B cell (primary cell): ENCODE results near the gene ZBBX. TPM values are rescaled to one million over a fixed set of nuclear protein-coding genes. Genes with fewer than 3 reads are reported as not detected.

Experiments
- ATAC-seq: fragments of 200-7000 bp; cut with Tn5 transposase; one replicate; pipeline ENCODE4 v1.10.0; 2021; ENCODE audit warnings: low read depth, mild to moderate bottlenecking, moderate number of reproducible peaks, moderate library complexity
- CTCF ChIA-PET: fragments of 350-600 bp; sonication (Branson Sonifier 250); formaldehyde crosslinking; loops from one replicate; lab custom pipeline; 2021; ENCODE audit warnings: antibody characterized with exemption, inconsistent platforms; lab: Charles Lee
- POLR2A ChIA-PET: fragments of 350-600 bp; sonication (Branson Sonifier 250); formaldehyde crosslinking; loops from one replicate; lab custom pipeline; 2021; ENCODE audit warnings: antibody characterized with exemption; lab: Charles Lee
- DNase-seq: peaks from one replicate; pipeline ENCODE4 v3.0.0; 2013
- H2AFZ ChIP-seq: 2 replicates; pipeline ENCODE4 v1.6.1; 2012; ENCODE audit warnings: mild to moderate bottlenecking, low read depth, low read length; ENCODE audit not compliant: insufficient read depth, poor library complexity, severe bottlenecking
- H3K27ac ChIP-seq, 2 donors: 1 replicate in 1 of 2; 2 replicates in 1 of 2; pipeline ENCODE4 v1.5.1; 2012 to 2013; ENCODE audit warnings: low read length in 2 of 2, mild to moderate bottlenecking in 2 of 2, moderate library complexity in 1 of 2
- H3K27me3 ChIP-seq, 4 experiments: fragments of 200-600 bp in 1 of 4; sonication (generic) in 1 of 4; replicated peaks in 1 of 4; 1 replicate in 2 of 4; 2 replicates in 2 of 4; pipeline versions ENCODE4 v1.6.1 to v1.7.0; 2013 to 2016; ENCODE audit warnings: low read length in 3 of 4, mild to moderate bottlenecking in 2 of 4, mixed read lengths in 1 of 4, moderate library complexity in 1 of 4; ENCODE audit not compliant: insufficient read depth in 4 of 4, control insufficient read depth in 3 of 4; ENCODE audit errors: control extremely low read depth in 1 of 4
- H3K36me3 ChIP-seq, 2 experiments: replicated peaks in 1 of 2; 1 replicate in 1 of 2; 2 replicates in 1 of 2; pipeline versions ENCODE4 v1.6.1 to v1.7.1; 2013; ENCODE audit warnings: low read length in 1 of 2; ENCODE audit not compliant: insufficient read depth in 2 of 2, control insufficient read depth in 1 of 2; ENCODE audit errors: control extremely low read depth in 1 of 2, extremely low read depth in 1 of 2
- H3K4me1 ChIP-seq, 2 donors: fragments of 200-600 bp in 1 of 2; sonication (generic) in 1 of 2; 1 replicate in 1 of 2; 2 replicates in 1 of 2; pipeline versions ENCODE4 v1.5.1 to v1.6.1; 2013 to 2017; ENCODE audit warnings: low read length in 2 of 2; ENCODE audit not compliant: control insufficient read depth in 2 of 2, insufficient read depth in 2 of 2
- H3K4me2 ChIP-seq: replicated peaks from 2 replicates; pipeline ENCODE3; 2012; ENCODE audit warnings: mild to moderate bottlenecking, low read depth, low read length; ENCODE audit not compliant: poor library complexity, severe bottlenecking
- H3K4me3 ChIP-seq, 5 experiments: fragments of 200-600 bp in 1 of 5; sonication (generic) in 1 of 5; 1 replicate in 3 of 5; 2 replicates in 2 of 5; pipeline versions ENCODE4 v1.5.1 to v1.7.0; 2011 to 2016; ENCODE audit warnings: low read length in 4 of 5, mild to moderate bottlenecking in 4 of 5, low read depth in 2 of 5, control low read depth in 1 of 5, moderate library complexity in 1 of 5; ENCODE audit not compliant: insufficient read depth in 1 of 5; ENCODE audit errors: control extremely low read depth in 1 of 5, extremely low read depth in 1 of 5
- H3K79me2 ChIP-seq: fragments of 200-600 bp; sonication (generic); one replicate; pipeline ENCODE4 v1.6.0; 2016; ENCODE audit warnings: low read length; ENCODE audit not compliant: control insufficient read depth, insufficient read depth
- H3K9ac ChIP-seq: fragments of 200-600 bp; sonication (generic); 2 replicates; pipeline ENCODE4 v1.6.1; 2017; ENCODE audit warnings: mild to moderate bottlenecking, low read length, moderate library complexity
- H3K9me3 ChIP-seq, 3 donors: one replicate each; pipeline versions ENCODE4 v1.6.1 to v1.7.1; 2013; ENCODE audit warnings: low read length in 2 of 3; ENCODE audit not compliant: control insufficient read depth in 2 of 3, insufficient read depth in 1 of 3; ENCODE audit errors: control extremely low read depth in 1 of 3
- H4K20me1 ChIP-seq: 2 replicates; pipeline ENCODE4 v1.6.0; 2012; ENCODE audit warnings: mild to moderate bottlenecking, low read length; ENCODE audit not compliant: insufficient read depth, control insufficient read depth, poor library complexity, severe bottlenecking
- H3K27ac Mint-ChIP-seq: one replicate; pipeline ENCODE4 v1.8.0; 2021; ENCODE audit warnings: mixed read lengths
- H3K27me3 Mint-ChIP-seq: one replicate; pipeline ENCODE4 v1.8.0; 2021; ENCODE audit warnings: mixed read lengths
- H3K4me1 Mint-ChIP-seq: one replicate; pipeline ENCODE4 v1.8.0; 2021; ENCODE audit warnings: mixed read lengths
- H3K4me3 Mint-ChIP-seq: one replicate; pipeline ENCODE4 v1.8.0; 2021; ENCODE audit warnings: mixed read lengths
- H3K9me3 Mint-ChIP-seq: one replicate; pipeline ENCODE4 v1.8.0; 2022; ENCODE audit warnings: mixed read lengths; ENCODE audit not compliant: insufficient read depth
- CTCF ChIP-seq: fragments of 200-600 bp; IDR thresholded peaks from one replicate; pipeline ENCODE4 v1.8.0; 2022; ENCODE audit warnings: antibody characterized with exemption, mild to moderate bottlenecking
- EZH2 ChIP-seq: IDR thresholded peaks from 2 replicates; pipeline ENCODE4 v1.6.1; 2012; ENCODE audit warnings: borderline replicate concordance, low read depth, mild to moderate bottlenecking, moderate library complexity, low read length; ENCODE audit not compliant: insufficient read depth, poor library complexity, severe bottlenecking
- WGBS: methylation state at CpG from one replicate; pipeline ENCODE4 v1.1.5; 2013; ENCODE audit warnings: missing lambda C conversion rate; ENCODE audit not compliant: insufficient coverage; 5-methylcytosine and 5-hydroxymethylcytosine counted together
- intact Hi-C: fragments of 100-400 bp; cut with micrococcal nuclease; formaldehyde crosslinking; loops from one replicate; pipeline ENCODE4 v1.10.0; 2022
- polyA plus RNA-seq: library from polyadenylated mRNA; depleted of rRNA; stranded (reverse); fragments of >200 nt; gene quantifications from 2 replicates; pipeline ENCODE4 v1.2.3, GENCODE V29; 2012
- total RNA-seq, 2 donors: library from RNA; stranded (reverse); fragments of 120-200 nt in 1 of 2; gene quantifications; 1 replicate in 1 of 2; 2 replicates in 1 of 2; pipeline versions ENCODE4 v1.2.3 to v1.2.4, GENCODE V29; 2013 to 2022

The ZBBX gene
- total and polyA plus RNA-seq, 2 donors (not counting 1 experiment from before 2014, with no cell fraction given): not detected

DNA sequence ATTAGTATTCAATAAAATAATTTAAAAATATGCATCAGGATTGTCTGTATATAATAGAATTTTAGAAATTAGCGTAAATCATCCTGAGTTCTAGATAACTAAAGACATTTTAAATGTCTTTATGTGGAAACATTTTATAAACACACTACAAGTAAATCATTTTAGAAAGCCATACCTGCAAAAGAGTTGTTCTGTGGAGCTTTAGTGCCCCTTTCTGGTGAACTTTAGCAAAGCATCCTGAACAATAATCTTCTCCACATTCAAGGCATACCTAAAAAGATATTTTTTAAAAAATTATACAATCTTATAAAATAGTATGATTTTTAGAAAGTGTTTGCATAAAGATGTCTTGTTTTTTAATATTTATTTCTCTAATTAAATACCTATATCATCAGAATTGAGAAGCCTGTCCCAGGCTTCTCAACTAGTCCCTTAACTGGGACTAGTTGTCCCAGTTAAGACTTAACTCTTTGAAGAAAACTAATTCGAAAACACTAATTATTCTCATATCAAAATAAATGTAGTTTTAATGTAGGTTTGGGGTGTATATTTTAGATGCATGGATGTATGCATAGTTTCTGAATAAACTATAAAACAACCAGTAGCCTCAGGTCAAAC lies 29.7 kb downstream of the ZBBX start:
- intact Hi-C loops: loop anchor here (5.0 kb wide), 1 partner anchor 1498 kb away; no protein-coding TSS in a partner anchor
- H3K4me3 ChIP-seq: no peak overlapping the region
- Mint-ChIP-seq H3K27me3 (no peaks in the 10 kb centered on the region), H3K27ac (no peak overlapping the region), H3K4me3 (no peak overlapping the region), H3K9me3 (no peaks in the 10 kb centered on the region), H3K4me1 (no peaks in the 10 kb centered on the region)
- H4K20me1 ChIP-seq: no peaks in the 10 kb centered on the region
- no peak overlapping the region for H3K27ac ChIP-seq
- no peak overlapping the region for H3K9ac ChIP-seq
- H2AFZ ChIP-seq: no peak overlapping the region
- ChIA-PET POLR2A (no interaction called here), CTCF (no interaction called here)
- no peak for ATAC-seq
- no peaks in the 10 kb centered on the region for H3K9me3 ChIP-seq
- no peak overlapping the region for H3K4me2 ChIP-seq
- H3K4me1 ChIP-seq: no peaks in the 10 kb centered on the region
- WGBS: no CpG with 5 or more reads among the region's 2 CpGs
- H3K36me3 ChIP-seq: no peaks in the 10 kb centered on the region
- no peaks in the 10 kb centered on the region for H3K79me2 ChIP-seq
- DNase-seq: no peak
- TF ChIP-seq EZH2 (no peak), CTCF (no peak)
- peaks cover 0 to 6% (median 0%) of the 10 kb centered on the region in 4 experiments for H3K27me3 ChIP-seq

DNA sequence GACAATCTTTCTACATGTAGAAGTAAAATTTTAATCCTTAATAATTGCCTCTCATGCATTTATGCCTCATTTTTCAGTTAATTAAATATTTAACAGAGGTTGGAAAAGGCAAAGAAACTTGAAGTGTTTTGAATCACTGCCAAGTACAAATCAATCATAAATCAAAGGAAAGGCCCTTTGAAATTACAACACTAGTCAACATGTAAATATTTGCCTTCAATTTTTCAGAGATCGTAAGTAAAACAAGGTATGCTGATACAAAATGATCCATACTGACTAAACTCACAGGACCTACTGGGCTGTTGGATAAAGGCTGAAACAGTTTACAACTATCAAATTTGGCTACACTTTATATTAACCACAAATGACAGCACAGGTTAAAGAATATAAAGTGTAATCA lies 33.9 kb downstream of the ZBBX start:
- H2AFZ ChIP-seq: no peak overlapping the region
- H3K27ac Mint-ChIP-seq: no peak overlapping the region
- H3K4me3 ChIP-seq: no peak overlapping the region
- H3K9me3 ChIP-seq: no peaks in the 10 kb centered on the region
- ChIA-PET POLR2A (no interaction called here), CTCF (no interaction called here)
- DNase-seq (no peak), ATAC-seq (no peak)
- H3K27me3 Mint-ChIP-seq: no peaks in the 10 kb centered on the region
- WGBS: 60% methylated on average over 1 of the region's 1 CpG
- H3K27me3 ChIP-seq: no peaks in the 10 kb centered on the region
- H3K4me3 Mint-ChIP-seq: no peak overlapping the region
- no peak overlapping the region for H3K27ac ChIP-seq
- H3K36me3 ChIP-seq: no peaks in the 10 kb centered on the region
- no peak for TF ChIP-seq EZH2
- H3K4me2 ChIP-seq: no peak overlapping the region
- H4K20me1 ChIP-seq: no peaks in the 10 kb centered on the region
- H3K4me1 Mint-ChIP-seq: no peaks in the 10 kb centered on the region
- intact Hi-C loops: no loop called here
- no peaks in the 10 kb centered on the region for H3K4me1 ChIP-seq
- H3K9ac ChIP-seq: no peak overlapping the region
- H3K79me2 ChIP-seq: no peaks in the 10 kb centered on the region
- H3K9me3 Mint-ChIP-seq: no peaks in the 10 kb centered on the region
